SK-N-SH treated with all-trans-retinoic acid at 6 μM for 48 hours (cell line): ENCODE data around the gene APLN.

Source experiments
- ARNTL ChIP-seq: fragments of 450-650 bp; formaldehyde crosslinking; IDR thresholded peaks from 2 replicates; pipeline ENCODE4 v1.5.0; 2020; ENCODE audit warnings: low read depth, mild to moderate bottlenecking, moderate library complexity, borderline replicate concordance
- PATZ1 ChIP-seq: fragments of 250-450 bp; sonication (Bioruptor Pico); IDR thresholded peaks from 2 replicates; pipeline ENCODE4 v1.8.0; 2020; ENCODE audit warnings: mild to moderate bottlenecking, moderate library complexity, borderline replicate concordance
- ZFP30 ChIP-seq: fragments of 450-650 bp; formaldehyde crosslinking; IDR thresholded peaks from 2 replicates; pipeline ENCODE4 v1.5.0; 2022; ENCODE audit warnings: mild to moderate bottlenecking, moderate library complexity

GRCh38 chrX:129641469-129641868 lies 13.3 kb downstream of the APLN start:
- TF ChIP-seq ZFP30 (no peak), PATZ1 (CRISPR knock-in tag) (no peak), ARNTL (CRISPR knock-in tag) (no peak)
